ENCODE data around the gene LGI2.

The LGI2 gene

DNA sequence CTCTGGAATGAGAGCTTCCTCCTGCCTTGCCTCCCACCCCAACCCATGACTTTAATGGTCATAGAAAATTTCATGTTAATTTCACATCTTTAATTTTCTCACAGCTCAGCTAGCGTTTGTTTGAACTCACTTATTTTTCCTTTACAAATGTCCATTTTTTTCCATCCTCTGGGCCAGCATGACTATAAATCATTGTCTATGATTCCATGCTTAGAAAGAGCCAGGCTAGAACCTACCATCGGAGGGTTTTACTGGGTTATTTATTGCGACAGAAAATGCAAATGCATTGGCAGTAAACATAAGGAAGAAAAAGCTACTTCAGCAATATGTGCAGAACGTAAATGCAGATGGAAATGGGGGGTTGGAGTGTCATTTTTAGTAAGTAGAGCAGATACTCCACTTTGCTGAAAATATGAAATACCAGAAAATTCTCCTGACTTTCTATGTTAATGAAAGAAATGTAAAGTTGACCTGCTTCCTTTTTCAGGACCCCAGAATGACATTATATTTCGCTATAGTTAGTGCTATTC lies 37.1 kb downstream of the LGI2 start:
- DNase-seq = no peak

DNA sequence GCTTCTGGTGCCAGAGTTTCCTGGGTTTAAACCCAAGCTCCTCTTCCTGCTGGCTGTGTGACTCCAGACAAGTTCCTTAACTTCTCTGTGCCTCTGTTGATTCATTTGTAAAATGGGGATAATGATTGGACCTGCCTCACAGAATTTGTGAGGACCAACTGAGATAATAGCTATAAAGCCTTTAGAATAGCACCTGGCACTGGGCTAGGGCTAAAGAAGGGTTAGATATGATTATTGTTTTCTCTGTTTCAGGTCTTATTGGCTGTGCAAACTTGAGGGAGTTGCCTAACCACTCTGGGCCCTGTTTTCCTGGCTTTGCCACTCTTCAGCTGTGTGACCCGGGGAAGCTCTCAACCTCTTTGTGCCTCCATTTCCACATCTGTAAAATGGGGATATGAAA lies 37.8 kb downstream of the LGI2 start:
- no peak for DNase-seq

DNA sequence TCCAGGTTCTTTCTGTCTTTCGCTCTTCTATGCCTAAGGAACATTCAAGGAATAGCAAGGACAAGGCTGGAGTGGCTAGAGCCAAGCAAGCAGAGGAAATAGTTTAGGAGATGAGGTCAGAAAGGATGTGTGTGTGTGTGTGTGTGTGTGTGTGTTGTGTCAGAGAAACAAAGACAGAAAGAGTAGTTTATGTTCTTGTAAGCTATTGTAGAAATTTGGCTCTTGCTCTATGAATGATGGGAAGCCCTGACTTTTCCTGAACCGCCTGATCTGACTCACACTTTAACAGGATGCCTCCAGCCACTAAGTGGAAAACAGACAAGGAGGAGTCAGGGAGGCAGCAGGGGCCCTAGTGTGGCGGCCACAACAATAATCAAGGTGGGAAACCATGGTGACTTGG lies 39.7 kb downstream of the LGI2 start:
- DNase-seq = no peak

DNA sequence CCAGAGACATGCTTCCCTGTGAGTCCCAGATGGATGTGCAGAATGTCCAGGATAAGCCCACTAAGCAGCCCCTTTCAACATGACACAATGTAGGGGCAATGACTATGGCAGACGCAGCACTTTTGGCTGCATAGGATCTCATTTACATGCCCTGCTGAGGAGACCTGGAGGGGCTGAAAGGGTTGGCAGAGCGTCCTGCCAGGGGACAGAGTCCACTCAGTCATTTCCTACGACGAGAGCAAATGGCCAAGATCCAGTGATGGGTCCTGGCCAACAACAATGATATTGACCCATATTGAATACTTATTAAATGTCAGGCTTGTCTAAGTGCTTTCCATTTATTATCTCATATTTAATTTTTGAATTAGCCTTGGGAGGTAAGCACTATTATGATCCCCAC lies 41.4 kb downstream of the LGI2 start:
- DNase-seq = no peak

DNA sequence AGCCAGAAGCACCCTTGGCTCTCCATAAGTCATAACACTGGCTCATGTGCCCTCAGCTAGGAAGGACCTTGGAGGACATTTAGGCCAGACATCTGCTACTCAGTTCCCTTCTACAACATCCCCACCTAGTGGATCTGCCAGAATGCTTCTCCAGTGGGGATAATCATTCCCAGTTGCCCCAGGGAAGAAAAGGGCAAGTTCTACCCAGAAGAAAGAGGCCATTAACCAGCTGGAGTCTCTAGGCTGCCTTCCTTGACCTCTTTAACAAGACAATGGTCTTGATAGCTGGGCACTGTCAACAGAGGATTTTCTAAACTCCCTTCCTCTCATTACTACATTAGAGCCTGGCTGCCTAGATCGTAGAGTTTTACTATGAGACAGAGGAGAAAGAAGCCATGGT lies 42.0 kb downstream of the LGI2 start:
- no peak for DNase-seq

DNA sequence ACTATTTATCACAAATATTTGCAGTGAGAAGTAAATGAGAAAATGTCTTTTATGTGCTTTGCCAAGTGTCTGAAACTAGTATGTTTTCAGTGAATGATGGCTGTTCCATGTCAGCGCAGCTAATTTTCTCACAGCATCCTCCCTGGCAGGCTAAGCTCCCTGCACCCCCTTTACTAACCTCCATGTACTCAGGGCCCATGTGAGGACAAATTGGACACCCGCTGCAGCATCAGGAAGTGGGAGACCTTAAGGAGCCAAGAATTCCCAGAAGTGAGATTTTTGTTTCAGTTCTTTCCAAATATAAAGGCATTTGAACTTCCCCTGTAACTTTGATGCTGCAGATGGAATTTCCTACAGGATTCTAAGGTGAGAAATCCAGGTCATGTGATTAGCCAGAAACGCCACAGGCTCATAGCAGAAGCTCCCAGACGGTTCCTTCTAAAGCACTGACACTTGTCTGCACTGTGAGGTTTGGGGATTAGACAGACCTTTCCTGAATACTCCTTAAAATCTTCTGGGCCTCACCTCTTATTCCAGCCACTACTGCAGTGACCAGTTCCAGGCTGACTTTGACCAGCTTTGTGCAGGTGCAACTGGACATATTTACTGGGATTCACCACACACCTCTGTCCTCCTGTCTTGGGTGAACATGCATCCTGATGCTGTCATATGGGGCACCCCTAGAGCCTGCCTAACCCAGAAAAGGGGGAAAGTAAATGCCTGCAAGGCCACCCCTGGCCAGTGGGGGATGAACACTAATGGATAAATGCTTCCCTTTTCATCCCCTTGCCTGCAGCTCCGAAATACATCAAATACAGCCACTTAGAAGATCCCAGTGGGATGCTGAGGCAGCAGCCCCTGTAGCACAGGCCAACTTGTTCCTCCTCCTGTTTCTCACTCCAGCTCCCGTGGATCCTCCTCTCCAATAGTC lies 45.9 kb downstream of the LGI2 start:
- DNase-seq = no peak

DNA sequence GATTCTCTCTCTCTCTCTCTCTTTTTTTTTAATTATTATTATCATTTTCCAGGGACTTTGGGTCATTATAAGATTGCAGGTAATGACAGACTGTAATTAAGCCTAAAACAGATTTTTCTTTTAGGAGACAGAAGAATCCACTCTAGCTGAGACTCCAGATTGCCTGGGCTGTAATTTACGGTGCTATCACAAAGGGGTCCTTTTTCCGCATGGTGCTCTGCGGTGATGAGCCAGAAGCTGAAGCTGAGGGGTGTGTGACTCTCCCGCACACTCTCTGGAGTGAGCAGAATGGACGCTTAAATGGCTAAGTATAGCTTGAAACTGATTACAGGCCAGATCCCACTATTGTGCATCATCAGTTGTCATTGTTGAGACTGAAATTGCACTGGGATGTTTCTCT lies 50.0 kb downstream of the LGI2 start:
- no peak for DNase-seq

DNA sequence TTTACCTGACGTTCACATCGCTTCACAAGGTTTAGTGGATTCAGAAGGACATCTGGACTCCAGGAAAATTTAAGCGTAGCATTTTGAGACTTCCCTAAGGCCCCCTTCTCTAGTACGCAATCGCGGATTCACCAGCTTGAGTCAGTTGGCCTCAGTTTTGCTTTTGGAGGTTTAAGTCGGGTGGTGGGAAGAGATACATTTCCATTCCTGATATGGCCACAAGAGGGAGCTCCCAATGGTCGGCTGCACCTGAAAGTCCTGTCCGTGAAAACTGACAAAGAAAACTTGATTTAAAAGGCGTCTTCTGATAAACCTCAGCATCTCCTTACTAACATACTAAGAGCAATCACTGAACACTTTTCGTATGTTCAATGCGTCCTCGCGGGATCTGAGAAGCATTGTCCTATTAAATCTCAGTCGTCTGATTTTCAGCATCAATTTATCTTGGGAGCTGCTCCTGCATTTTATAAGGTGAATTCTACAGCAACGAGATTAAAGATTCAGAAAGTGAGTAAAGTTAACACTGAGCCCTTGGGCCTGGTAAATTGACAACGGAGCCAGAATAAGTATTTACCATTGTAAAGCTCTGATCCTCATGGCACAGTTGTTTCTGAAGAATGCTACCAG lies 50.6 kb downstream of the LGI2 start:
- DNase-seq = no peak

DNA sequence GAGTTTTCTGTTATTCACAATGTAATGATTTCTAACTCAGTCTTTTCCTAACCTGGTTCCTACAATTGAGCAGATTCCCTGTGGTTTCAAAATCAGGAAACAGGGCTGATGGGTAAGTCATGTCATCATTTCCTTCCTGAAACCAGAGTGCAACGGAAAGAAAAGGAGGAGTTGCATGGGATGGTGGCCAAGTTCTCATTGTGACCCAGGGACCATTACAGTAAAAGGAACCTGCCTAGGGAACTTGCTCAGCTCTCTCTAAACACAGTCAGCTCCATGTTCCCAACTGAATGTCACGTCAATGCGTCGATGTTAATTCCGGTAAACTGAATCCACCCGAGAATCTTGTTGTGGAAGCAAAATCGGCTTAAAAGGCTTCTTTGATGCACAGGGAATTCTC lies 51.2 kb downstream of the LGI2 start:
- DNase-seq = no peak

DNA sequence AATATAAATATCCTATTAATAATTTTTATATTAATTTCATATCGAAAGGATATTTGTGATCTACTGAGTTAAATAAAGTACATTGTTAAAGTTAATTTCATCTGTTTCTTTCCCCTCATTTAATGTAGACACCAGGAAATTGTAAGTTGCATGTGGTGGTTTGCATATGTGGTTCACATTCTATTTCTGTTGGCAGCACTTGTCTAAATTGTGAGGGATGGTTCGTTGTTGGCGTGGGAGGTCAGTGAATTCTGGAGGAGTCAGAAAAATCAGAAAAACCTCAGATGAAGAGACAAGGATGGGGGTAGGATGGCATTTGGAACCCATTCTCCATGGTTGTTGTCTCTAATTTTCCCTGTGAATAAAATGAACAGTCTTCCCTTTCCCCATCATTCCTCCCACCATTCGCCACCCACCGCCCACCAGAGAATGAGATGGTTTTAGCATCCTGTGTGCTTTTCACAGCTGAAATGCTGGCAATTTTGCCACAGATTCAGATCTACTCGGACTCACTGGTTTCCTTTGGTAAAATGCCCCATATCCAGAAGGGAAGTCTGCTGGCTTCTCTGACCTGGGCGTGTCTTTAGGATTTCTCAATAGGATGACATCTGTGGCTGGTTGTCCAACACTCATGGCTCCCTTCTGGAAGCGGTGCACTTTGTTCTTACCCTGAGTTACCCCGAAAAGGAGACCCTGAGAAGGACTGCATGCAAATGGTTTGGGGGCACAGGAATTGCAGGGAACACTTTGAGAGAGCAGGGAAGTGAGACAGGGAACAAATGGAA lies 52.3 kb downstream of the LGI2 start:
- no peak for DNase-seq

DNA sequence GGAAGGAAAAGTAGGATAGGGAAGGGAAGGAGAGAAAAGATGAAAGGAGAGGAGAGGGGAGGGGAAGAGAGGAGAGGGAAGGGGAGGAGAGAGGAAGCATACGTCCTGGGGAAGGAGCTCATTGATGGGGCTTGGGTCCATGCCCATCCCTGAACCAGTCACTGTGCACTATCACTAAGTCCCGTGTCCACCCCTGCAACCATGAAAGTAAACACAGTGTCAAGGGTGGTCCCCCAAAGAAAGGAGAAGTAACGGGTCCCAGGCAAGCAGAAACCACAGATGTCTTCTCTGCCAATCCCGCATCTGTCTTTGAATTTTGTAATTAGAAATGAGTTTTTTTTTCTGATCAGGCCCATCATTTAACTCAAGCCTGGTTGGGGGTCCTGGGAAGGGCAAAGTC lies 55.2 kb downstream of the LGI2 start:
- no peak for DNase-seq

DNA sequence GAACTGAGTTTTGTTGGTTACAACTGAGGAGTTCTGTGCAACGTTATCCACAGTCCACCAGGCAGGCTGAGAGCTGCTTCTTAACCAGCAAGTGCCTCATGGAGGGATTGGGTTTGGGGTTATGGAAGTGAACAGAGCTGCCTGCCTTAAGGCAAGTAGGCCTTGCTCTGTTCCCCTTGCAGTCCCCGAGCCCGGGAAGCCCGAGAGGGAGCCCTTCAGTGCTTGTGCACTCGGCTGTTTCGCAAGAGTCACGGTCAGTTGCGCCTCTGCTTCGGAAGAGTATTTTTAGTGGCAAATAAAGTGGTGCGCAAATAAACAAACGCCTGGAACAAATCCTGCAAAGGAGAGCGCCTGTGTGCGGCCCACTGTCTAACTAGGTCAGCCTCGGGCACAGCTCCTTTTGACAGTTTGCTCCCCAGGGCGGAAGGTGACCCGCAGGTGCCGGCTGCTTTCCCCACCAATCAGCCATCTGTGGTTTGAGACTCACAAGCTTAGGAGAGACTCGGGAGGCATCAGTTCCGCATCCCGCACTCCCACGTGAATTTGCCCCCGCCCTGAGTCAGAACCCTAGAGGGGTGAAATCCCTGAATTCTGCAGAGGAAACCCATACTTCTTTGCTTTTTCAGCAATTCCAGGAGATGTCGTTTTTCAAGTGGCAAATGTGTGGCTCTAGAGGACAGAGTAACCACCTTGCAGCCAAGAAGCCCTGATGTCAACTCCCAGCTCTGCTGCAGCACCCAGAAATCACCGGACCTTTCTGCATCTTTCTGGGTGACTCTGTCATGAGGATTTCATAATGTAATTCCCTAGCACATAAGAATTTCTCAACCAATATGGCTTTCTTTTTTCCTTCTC lies 56.8 kb downstream of the LGI2 start:
- DNase-seq = peak; percentile 27

DNA sequence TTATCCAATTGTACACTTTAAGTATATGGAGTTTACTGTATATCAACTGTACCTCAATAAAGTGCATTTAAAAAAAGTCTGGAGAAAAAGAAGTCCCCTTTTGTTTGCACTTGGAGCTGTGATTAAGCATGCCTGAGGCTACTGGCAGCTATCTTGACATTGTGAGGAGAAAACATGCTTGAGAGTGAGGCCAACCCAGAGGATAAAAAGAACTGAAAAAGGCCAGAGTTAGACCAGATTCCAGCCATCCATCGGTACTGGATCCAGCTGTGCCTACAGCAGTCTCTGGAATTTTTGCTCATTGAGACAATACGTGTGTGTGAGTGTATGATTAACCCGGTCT lies 57.4 kb downstream of the LGI2 start:
- DNase-seq = no peak

DNA sequence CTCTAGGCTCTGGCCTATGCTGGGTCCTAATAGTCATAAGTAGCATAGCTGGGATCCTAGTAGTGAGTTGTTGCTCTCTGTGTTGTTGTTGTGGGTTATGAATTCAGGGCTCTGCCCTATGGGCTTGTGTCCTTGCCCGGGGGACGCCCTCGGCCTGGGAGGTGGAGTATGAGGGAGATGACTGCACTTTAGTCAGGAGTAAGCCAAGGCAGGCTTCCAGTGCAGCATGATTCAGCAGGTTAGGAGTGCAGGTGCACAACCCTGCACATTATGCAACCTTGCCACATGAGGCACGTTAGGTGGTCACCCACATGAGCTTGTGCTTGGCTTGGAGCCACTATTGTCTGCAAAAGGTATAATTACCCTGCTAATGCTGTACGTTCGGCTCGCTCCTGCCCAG lies 59.6 kb downstream of the LGI2 start:
- no peak for DNase-seq

DNA sequence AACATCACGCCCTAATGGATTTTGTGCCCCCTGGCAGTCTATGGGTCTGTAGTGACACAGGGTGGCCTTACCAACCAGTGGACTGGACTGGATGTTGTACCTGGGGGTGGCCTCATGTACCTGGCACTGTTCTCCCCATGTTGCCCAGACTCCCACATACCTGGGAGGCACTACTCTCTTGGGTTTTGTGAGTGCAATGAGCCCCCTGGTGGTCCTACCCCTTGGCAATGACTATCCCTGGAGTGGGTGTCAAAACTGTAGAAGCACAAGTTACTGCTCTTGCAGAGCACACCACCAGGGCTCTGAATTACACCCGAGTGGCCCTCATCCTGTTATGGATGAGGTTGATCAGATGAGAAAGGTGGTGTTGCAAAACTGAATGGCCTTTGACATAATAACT lies 60.1 kb downstream of the LGI2 start:
- no peak for DNase-seq

DNA sequence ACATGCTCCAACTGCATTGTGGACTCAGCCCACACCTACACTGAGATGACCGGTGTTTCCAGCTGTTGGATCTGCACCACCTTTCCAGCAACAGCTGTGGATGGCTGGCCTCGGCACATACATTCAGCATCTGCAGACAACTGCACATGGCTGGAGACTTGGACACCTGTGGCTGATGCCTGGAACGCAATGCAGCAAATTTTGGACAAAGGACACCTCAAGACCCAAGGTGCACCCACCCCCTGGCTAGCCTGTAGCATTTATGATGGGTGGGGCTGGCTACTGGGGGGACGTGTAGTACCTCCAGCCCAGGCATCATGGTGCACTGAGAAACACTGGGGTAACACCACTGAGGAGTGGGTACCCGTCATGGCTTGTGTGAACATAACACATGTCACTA lies 60.6 kb downstream of the LGI2 start:
- no peak for DNase-seq

DNA sequence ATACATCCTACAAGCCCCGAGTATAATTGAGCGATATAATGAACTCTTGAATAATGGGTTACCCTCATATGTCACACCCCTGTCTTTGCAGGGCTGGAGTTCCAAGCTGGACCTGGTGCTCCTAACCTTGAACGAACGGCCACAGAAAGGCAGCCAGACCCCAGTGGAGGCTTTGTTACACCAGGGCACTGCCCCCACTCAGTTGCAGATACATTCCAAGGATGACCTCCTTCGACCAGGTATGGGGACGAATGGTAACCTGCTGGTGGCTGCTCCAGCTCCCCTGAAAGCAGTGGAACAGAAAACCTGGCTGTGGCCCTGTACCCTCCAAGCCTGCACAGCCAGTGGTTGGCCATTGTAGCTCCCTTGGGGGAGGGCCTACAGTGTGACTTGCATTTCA lies 61.3 kb downstream of the LGI2 start:
- DNase-seq = no peak

DNA sequence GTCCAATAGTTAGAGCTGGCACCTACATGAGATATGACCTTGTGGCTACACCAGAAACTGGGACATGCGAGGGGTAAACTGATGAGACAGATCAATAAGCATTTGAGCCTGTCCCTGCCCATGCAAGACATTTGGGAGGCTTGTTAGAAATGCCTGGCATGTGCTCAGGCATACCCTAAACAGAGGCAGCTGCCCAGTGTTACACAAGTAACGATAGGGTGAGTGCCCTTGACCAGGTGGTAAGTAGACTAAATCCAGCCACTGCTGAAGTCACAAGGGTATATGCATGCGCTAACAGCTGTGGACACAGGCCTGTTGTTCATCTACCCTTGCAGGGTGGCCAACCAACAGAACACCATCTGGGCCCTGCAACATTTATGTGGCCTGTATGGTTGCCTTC lies 61.8 kb downstream of the LGI2 start:
- DNase-seq = no peak

DNA sequence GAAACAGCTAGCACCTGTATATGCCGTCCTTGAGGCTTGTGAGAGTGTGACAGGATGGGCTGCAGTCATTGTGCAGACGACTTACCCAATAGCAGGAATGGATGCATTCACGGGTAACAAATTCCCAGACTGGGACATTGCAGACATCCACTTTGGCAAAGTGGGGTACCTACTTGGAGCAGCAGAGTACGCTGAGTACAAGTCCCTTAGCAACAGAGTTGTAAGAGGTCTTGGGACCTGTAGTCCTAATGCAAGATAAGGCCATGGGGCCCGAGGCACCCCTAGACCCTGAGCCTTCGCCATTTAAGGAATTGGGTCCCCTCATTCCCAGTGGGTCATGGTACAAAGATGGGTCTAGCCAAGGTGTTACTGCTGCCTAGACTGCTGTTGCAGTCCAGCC lies 62.5 kb downstream of the LGI2 start:
- DNase-seq = no peak

DNA sequence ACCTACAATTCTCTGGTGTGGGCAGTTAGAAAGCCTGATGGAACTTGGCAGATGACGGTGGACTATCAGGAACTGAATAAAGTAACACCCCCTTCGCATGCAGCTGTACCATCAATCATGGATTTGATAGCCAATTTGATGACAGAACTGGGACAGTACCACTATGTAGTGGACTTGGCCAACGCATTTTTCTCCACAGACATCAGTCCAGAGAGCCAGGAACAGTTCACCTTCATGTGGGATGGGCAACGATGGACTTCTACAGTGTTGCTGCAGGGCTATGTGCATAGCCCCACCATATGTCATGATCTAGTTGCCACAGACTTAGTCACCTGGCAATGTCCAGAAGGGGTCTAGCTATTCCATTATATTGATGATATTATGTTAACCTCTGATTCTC lies 63.4 kb downstream of the LGI2 start:
- no peak for DNase-seq

DNA sequence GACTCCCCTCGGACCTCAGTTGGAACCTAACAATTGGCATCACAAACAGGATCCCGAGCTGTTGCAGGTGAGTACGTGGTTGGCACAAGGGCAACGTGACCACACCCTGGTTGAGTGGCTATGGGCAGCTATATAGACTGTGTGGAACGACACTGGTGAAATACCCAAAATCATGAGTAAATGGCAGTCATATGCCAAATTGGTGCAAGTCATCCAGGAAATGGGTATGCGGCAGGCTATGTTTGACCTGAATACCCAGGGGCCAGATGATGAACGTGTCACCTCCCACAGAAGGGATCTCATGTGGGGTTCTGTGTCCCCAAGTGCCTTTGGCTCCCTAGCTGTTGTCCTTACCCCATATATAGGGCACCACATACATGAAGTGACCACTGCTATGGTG lies 64.7 kb downstream of the LGI2 start:
- DNase-seq = no peak

DNA sequence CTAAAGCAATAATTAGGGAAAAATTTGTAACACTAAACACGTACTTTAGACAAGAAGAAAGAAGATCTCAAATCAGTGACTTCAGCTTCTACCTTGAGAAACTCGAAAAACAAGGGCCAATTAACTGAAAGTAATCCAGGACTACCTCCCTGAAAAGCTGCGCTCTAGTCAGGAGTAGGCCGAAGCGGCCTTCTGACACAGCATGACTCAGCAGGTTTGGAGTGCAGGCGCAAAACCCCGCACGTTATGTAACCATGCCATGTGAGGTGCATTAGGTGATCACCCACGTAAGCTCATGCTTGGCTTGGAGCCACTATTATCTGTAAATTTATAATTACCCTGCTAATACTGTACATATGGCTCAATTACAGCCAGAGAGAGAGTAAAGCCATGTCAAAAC lies 65.1 kb downstream of the LGI2 start:
- DNase-seq = no peak

DNA sequence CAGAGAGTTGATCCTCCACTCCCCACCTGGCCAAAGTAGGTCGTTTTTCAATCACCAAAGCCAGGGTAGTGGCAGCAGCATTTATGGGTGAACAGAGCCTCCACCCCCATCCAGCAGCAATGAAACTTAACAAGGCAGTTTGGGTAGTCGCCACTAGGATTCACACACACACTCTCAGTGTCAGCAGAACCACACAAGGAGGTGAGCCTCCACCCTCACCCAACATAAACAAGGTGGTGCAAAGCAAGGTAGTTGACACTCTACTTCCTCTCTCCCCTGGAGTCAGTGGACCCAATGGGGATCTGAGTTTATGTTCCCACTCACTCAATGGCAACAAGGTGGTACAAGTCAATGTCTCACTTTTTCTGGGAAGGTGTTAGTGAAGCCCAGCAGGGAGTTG lies 67.5 kb downstream of the LGI2 start:
- no peak for DNase-seq
